DMS53 treated with DMSO at 0.1 percent for 48 hours (cell line): ENCODE data around the gene PPP1R14C.
"Not testable (repeated sequence)": the region's sequence is repeated elsewhere in the genome, so short reads cannot be mapped to it uniquely, and the experiment has no call there.

Source experiments
- DNase-seq: peaks from one replicate; lab custom pipeline; 2025; ENCODE audit not compliant: unreplicated experiment; lab: John Stamatoyannopoulos, UW

The PPP1R14C gene

GRCh38 chr6:150212778-150213177, 69.9 kb downstream of the PPP1R14C start:
- peak; percentile 2 for DNase-seq

GRCh38 chr6:150213301-150213700, 70.5 kb downstream of the PPP1R14C start:
- no peak for DNase-seq

- DNase-seq = no peak
Measured at GRCh38 chr6:150214310-150214709, 71.5 kb downstream of the PPP1R14C start.

- no peak for DNase-seq
Measured at GRCh38 chr6:150220634-150221551, 78.0 kb downstream of the PPP1R14C start.

GRCh38 chr6:150224820-150225219, 82.0 kb downstream of the PPP1R14C start:
- no peak for DNase-seq

- DNase-seq = no peak
Measured at GRCh38 chr6:150227281-150227680, 84.4 kb downstream of the PPP1R14C start.

GRCh38 chr6:150228072-150228733, 85.4 kb downstream of the PPP1R14C start:
- no peak for DNase-seq

- DNase-seq = no peak
Measured at GRCh38 chr6:150229436-150230163, 86.8 kb downstream of the PPP1R14C start.

GRCh38 chr6:150230164-150230561, 87.3 kb downstream of the PPP1R14C start:
- DNase-seq = no peak

- DNase-seq = no peak
Measured at GRCh38 chr6:150230832-150231524, 88.1 kb downstream of the PPP1R14C start.

GRCh38 chr6:150231525-150231850, 88.6 kb downstream of the PPP1R14C start:
- no peak for DNase-seq

GRCh38 chr6:150233843-150234269, 91.0 kb downstream of the PPP1R14C start:
- no peak for DNase-seq

GRCh38 chr6:150235218-150235617, 92.4 kb downstream of the PPP1R14C start:
- DNase-seq = no peak

- no peak for DNase-seq
Measured at GRCh38 chr6:150236114-150236513, 93.3 kb downstream of the PPP1R14C start.

GRCh38 chr6:150236544-150236943, 93.7 kb downstream of the PPP1R14C start:
- no peak for DNase-seq

GRCh38 chr6:150237626-150238025, 94.8 kb downstream of the PPP1R14C start:
- no peak for DNase-seq

- no peak for DNase-seq
Measured at GRCh38 chr6:150238336-150238741, 95.5 kb downstream of the PPP1R14C start.

GRCh38 chr6:150238846-150239407, 96.1 kb downstream of the PPP1R14C start:
- no peak for DNase-seq

- DNase-seq = not testable (repeated sequence)
Measured at GRCh38 chr6:150241756-150242155, 98.9 kb downstream of the PPP1R14C start.

GRCh38 chr6:150243620-150244314, 100.9 kb downstream of the PPP1R14C start:
- DNase-seq = no peak
